Mesendoderm (in vitro differentiated cells): ENCODE measurements around the gene RPS2. TPM values are rescaled to one million over a fixed set of nuclear protein-coding genes. Genes with fewer than 3 reads are reported as not detected.
"Not testable (repeated sequence)": the region's sequence is repeated elsewhere in the genome, so short reads cannot be mapped to it uniquely, and the experiment has no call there.

Experiments used
- DNase-seq: peaks from one replicate; pipeline ENCODE4 v3.0.0; 2013
- H2AK5ac ChIP-seq: 2 replicates; pipeline ENCODE4 v1.6.1; 2013; ENCODE audit warnings: low read length, inconsistent platforms
- H2BK120ac ChIP-seq: 2 replicates; pipeline ENCODE4 v1.6.1; 2013; ENCODE audit warnings: low read depth, mild to moderate bottlenecking, low read length, moderate library complexity, mixed read lengths
- H2BK15ac ChIP-seq: replicated peaks from 2 replicates; pipeline ENCODE4 v1.6.1; 2013; ENCODE audit warnings: low read depth, mild to moderate bottlenecking, moderate library complexity
- H2BK5ac ChIP-seq: 2 replicates; pipeline ENCODE4 v1.6.1; 2013; ENCODE audit warnings: low read length, inconsistent platforms
- H3K18ac ChIP-seq: 2 replicates; pipeline ENCODE4 v1.6.1; 2013; ENCODE audit warnings: mild to moderate bottlenecking, low read length, mixed read lengths
- H3K23ac ChIP-seq: one replicate; pipeline ENCODE4 v1.6.1; 2013; ENCODE audit warnings: low read length
- H3K27ac ChIP-seq: 2 replicates; pipeline ENCODE4 v1.5.1; 2013; ENCODE audit warnings: low read depth, mild to moderate bottlenecking, inconsistent platforms, low read length, moderate library complexity
- H3K27me3 ChIP-seq: 2 replicates; pipeline ENCODE4 v1.6.1; 2013; ENCODE audit warnings: low read length, control low read depth, mild to moderate bottlenecking, inconsistent platforms; ENCODE audit not compliant: insufficient read depth, poor library complexity
- H3K36me3 ChIP-seq: 2 replicates; pipeline ENCODE4 v1.6.1; 2013; ENCODE audit warnings: low read length, inconsistent platforms; ENCODE audit not compliant: control insufficient read depth, insufficient read depth
- H3K4ac ChIP-seq: one replicate; pipeline ENCODE4 v1.6.1; 2013; ENCODE audit warnings: low read depth, mild to moderate bottlenecking, low read length, moderate library complexity
- H3K4me1 ChIP-seq: 2 replicates; pipeline ENCODE4 v1.6.1; 2013; ENCODE audit warnings: low read depth, low read length, inconsistent platforms; ENCODE audit not compliant: control insufficient read depth
- H3K4me2 ChIP-seq: 2 replicates; pipeline ENCODE4 v1.6.1; 2013; ENCODE audit warnings: low read length
- H3K4me3 ChIP-seq: 2 replicates; pipeline ENCODE4 v1.5.1; 2013; ENCODE audit warnings: mild to moderate bottlenecking, low read length
- H3K56ac ChIP-seq: one replicate; pipeline ENCODE4 v1.6.1; 2013; ENCODE audit warnings: low read length
- H3K79me1 ChIP-seq: 2 replicates; pipeline ENCODE4 v1.6.1; 2013; ENCODE audit warnings: low read length, inconsistent platforms
- H3K79me2 ChIP-seq: 2 replicates; pipeline ENCODE4 v1.6.1; 2013; ENCODE audit warnings: mild to moderate bottlenecking, low read length; ENCODE audit not compliant: control insufficient read depth, insufficient read depth
- H3K9ac ChIP-seq: 2 replicates; pipeline ENCODE4 v1.6.1; 2013; ENCODE audit warnings: low read length, inconsistent platforms
- H4K5ac ChIP-seq: one replicate; pipeline ENCODE4 v1.6.1; 2013; ENCODE audit warnings: low read length
- H4K8ac ChIP-seq: one replicate; pipeline ENCODE4 v1.6.1; 2013; ENCODE audit warnings: low read depth, mild to moderate bottlenecking, control low read depth, low read length, moderate library complexity
- WGBS: extraction: QIAGEN DNeasy Blood & Tissue Kit; methylation state at CpG from one replicate; pipeline ENCODE4 v1.1.7; 2013; ENCODE audit warnings: low lambda C conversion rate, missing lambda C conversion rate; ENCODE audit not compliant: insufficient coverage; ENCODE audit errors: extremely low coverage; 5-methylcytosine and 5-hydroxymethylcytosine counted together
- polyA plus RNA-seq, 2 experiments: library from polyadenylated mRNA; stranded (reverse); fragments of 200-250 nt; gene quantifications; one replicate each; pipeline ENCODE4 v1.2.3, GENCODE V29; 2013

Gene RPS2
- polyA plus RNA-seq (2013, experiment 1 of 2), result 5,567 TPM
- polyA plus RNA-seq (2013, experiment 2 of 2), result 5,746 TPM

- peak within 1 kb of the TSS; percentile 35 for H2BK5ac ChIP-seq
- peaks cover 37% of the 10 kb centered on the region for H3K79me2 ChIP-seq
- peak within 1 kb of the TSS; percentile 85 for H3K27ac ChIP-seq
- no CpG with 5 or more reads among the region's 97 CpGs for WGBS
- peaks cover 15% of the 10 kb centered on the region for H3K36me3 ChIP-seq
- H3K9ac ChIP-seq, result peak within 1 kb of the TSS; percentile 99
- no peak within 1 kb of the TSS for H3K4ac ChIP-seq
- H3K56ac ChIP-seq, result peak within 1 kb of the TSS; percentile 99
- no peaks in the 10 kb centered on the region for H3K4me1 ChIP-seq
- H4K8ac ChIP-seq, result peak within 1 kb of the TSS; percentile 65
- H3K79me1 ChIP-seq, result peaks cover 4% of the 10 kb centered on the region
- H3K4me3 ChIP-seq, result peak within 1 kb of the TSS; percentile 98
- no peak within 1 kb of the TSS for H2BK120ac ChIP-seq
- DNase-seq, result peak; percentile 99
- peak within 1 kb of the TSS; percentile 100 for H3K4me2 ChIP-seq
- peak within 1 kb of the TSS; percentile 48 for H3K23ac ChIP-seq
- no peak within 1 kb of the TSS for H4K5ac ChIP-seq
- H2BK15ac ChIP-seq, result no peak within 1 kb of the TSS
- H2AK5ac ChIP-seq, result peak within 1 kb of the TSS; percentile 85
- H3K27me3 ChIP-seq, result no peaks in the 10 kb centered on the region
- H3K18ac ChIP-seq, result peak within 1 kb of the TSS; percentile 91
Observed at GRCh38 chr16:1964506-1965395, at the start of gene RPS2. Gene RPS2 (minus strand): TSS chr16:1964826. CDS start chr16:1964625, 201 bp downstream.

GRCh38 chr16:2013527-2013926 lies 48.9 kb upstream of the RPS2 start:
- Histone ChIP-seq H3K36me3 (no peaks in the 10 kb centered on the region), H2BK5ac (no peak overlapping the region), H3K18ac (no peak overlapping the region), H3K4me1 (peaks cover 4% of the 10 kb centered on the region), H4K8ac (no peak overlapping the region), H3K27me3 (no peaks in the 10 kb centered on the region), H3K56ac (no peak overlapping the region), H2BK120ac (no peak overlapping the region), H3K23ac (no peak overlapping the region), H3K27ac (no peak overlapping the region), H3K4ac (no peak overlapping the region), H3K79me1 (peaks cover 5% of the 10 kb centered on the region), H2BK15ac (no peak overlapping the region), H3K9ac (no peak overlapping the region), H4K5ac (no peak overlapping the region), H3K79me2 (peaks cover 9% of the 10 kb centered on the region), H2AK5ac (no peak overlapping the region), H3K4me2 (no peak overlapping the region), H3K4me3 (no peak overlapping the region)
- DNase-seq, result no peak
- no CpG with 5 or more reads among the region's 15 CpGs for WGBS

GRCh38 chr16:2011726-2012125 lies 47.1 kb upstream of the RPS2 start:
- Histone ChIP-seq H3K79me2 (peaks cover 27% of the 10 kb centered on the region), H3K79me1 (peaks cover 15% of the 10 kb centered on the region)
- H3K18ac ChIP-seq, H3K9ac ChIP-seq, H3K4me2 ChIP-seq, H4K8ac ChIP-seq, H2AK5ac ChIP-seq, H2BK15ac ChIP-seq, H3K27me3 ChIP-seq, H2BK5ac ChIP-seq, H3K23ac ChIP-seq, H3K56ac ChIP-seq, H4K5ac ChIP-seq, H3K4ac ChIP-seq, H3K4me3 ChIP-seq, DNase-seq, H2BK120ac ChIP-seq, H3K36me3 ChIP-seq, H3K27ac ChIP-seq, H3K4me1 ChIP-seq: not testable (repeated sequence)
- WGBS, result no CpG with 5 or more reads among the region's 9 CpGs

- peaks cover 39% of the 10 kb centered on the region for H3K79me2 ChIP-seq
- H4K8ac ChIP-seq, result no peak within 1 kb of the TSS
- peak within 1 kb of the TSS; percentile 20 for H3K27ac ChIP-seq
- peaks cover 28% of the 10 kb centered on the region for H3K79me1 ChIP-seq
- WGBS, result no CpG with 5 or more reads among the region's 52 CpGs
- H4K5ac ChIP-seq, result peak within 1 kb of the TSS; percentile 91
- DNase-seq, result peak; percentile 93
- peak within 1 kb of the TSS; percentile 45 for H3K23ac ChIP-seq
- H2BK5ac ChIP-seq, result peak within 1 kb of the TSS; percentile 93
- no peaks in the 10 kb centered on the region for H3K27me3 ChIP-seq
- H3K56ac ChIP-seq, result peak within 1 kb of the TSS; percentile 99
- peak within 1 kb of the TSS; percentile 100 for H3K9ac ChIP-seq
- peaks cover 9% of the 10 kb centered on the region for H3K4me1 ChIP-seq
- no peak within 1 kb of the TSS for H2BK15ac ChIP-seq
- H3K4me3 ChIP-seq, result peak within 1 kb of the TSS; percentile 97
- peak within 1 kb of the TSS; percentile 19 for H2AK5ac ChIP-seq
- peak within 1 kb of the TSS; percentile 83 for H3K4ac ChIP-seq
- no peaks in the 10 kb centered on the region for H3K36me3 ChIP-seq
- H3K18ac ChIP-seq, result peak within 1 kb of the TSS; percentile 64
- no peak within 1 kb of the TSS for H2BK120ac ChIP-seq
- peak within 1 kb of the TSS; percentile 87 for H3K4me2 ChIP-seq
Observed at GRCh38 chr16:2009791-2010510, 45.3 kb upstream of the RPS2 start, which contains the start of gene ZNF598. Gene ZNF598 (minus strand): TSS chr16:2009821.

GRCh38 chr16:2009164-2009711 lies 44.6 kb upstream of the RPS2 start:
- Histone ChIP-seq H3K36me3 (no peaks in the 10 kb centered on the region), H3K79me1 (peaks cover 30% of the 10 kb centered on the region), H3K18ac (peak overlapping the region; percentile 64), H4K8ac (no peak overlapping the region), H3K56ac (peak overlapping the region; percentile 96), H3K4ac (peak overlapping the region; percentile 72), H2BK120ac (no peak overlapping the region), H3K79me2 (peaks cover 39% of the 10 kb centered on the region), H2AK5ac (no peak overlapping the region), H3K4me2 (peak overlapping the region; percentile 45), H4K5ac (no peak overlapping the region), H3K4me3 (peak overlapping the region; percentile 90), H2BK5ac (no peak overlapping the region), H3K23ac (no peak overlapping the region), H3K27me3 (no peaks in the 10 kb centered on the region), H3K4me1 (peaks cover 10% of the 10 kb centered on the region), H3K27ac (peak overlapping the region; percentile 20), H2BK15ac (no peak overlapping the region), H3K9ac (peak overlapping the region; percentile 83)
- WGBS, result no CpG with 5 or more reads among the region's 55 CpGs
- DNase-seq, result no peak
